RPMI8226 (cell line): ENCODE results near the gene USP15.
"Not testable (repeated sequence)": the region's sequence is repeated elsewhere in the genome, so short reads cannot be mapped to it uniquely, and the experiment has no call there.

Experiments used
- DNase-seq: peaks from one replicate; pipeline ENCODE4 v3.0.0-alpha.2; 2015

Gene USP15

GRCh38 chr12:62463252-62463651, 203.0 kb downstream of the USP15 start:
- DNase-seq: not testable (repeated sequence)
